ENCODE results near the gene PDGFB.

PDGFB gene

DNA sequence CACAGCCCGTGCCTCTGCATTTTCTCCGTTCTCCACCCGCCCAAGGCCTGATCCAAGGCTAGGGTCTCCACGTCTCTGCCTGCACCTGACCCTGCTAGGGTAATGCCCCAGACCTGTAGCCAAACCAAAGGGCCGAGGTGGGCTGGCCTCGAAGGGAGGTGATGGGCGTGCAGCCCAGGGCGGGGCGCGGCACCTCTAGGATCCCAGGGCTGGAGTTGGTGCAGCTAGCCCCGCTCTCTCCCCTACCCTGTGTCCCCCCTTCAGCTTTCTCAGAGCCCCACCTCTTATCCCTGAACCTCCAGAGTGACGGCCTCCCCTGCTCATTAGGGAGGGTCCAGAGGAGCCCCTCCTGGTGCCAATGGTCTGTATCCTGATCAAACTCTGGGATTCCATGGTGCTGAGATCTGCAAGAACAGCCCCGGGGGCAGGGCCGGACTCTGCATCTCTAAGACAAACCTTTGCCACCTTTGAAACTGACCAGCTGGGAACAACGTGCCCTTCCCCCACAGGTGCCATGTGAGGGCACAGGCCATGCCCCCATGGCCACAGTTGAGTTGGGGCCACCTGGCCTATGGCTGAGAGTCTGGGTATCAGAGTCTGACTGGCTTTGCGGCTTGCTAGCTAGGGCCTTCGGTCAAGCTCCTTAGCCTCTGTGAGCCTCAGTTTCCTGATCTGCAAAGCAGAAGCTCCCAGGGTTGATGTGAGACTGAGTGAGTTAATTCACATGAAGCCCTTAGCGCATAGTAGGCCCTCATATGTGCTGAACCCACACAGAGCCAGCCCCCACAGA, 69.2 kb downstream of the PDGFB start:
- Histone ChIP-seq H3K27me3 (ENCODE audit: control insufficient read depth in 1 of 2, insufficient read depth in 1 of 2, low read length in 2 of 2) (peaks cover 0 to 6% of the 10 kb centered on the region in 2 experiments), H3K27ac (ENCODE audit: low read length, poor library complexity, severe bottlenecking) (peak overlapping the region; percentile 97), H3K36me3 (ENCODE audit: control insufficient read depth in 1 of 2, insufficient read depth in 2 of 2, low read depth in 1 of 2, low read length in 2 of 2) (no peaks in the 10 kb centered on the region), H4K8ac (ENCODE audit: low read length) (peak overlapping the region; percentile 96), H3K4me1 (ENCODE audit: control insufficient read depth, insufficient read depth, low read depth, low read length) (peaks cover 64% of the 10 kb centered on the region), H3K23ac (ENCODE audit: low read length in 2 of 2) (peak overlapping the region in 1 of 2 experiments; percentile 67), H3K4me3 (ENCODE audit: insufficient read depth in 1 of 2, low read depth in 1 of 2, low read length in 2 of 2) (no peak overlapping the region), H3K4me2 (ENCODE audit: low read length, poor library complexity, severe bottlenecking) (peak overlapping the region; percentile 30), H2BK15ac (ENCODE audit: low read depth, poor library complexity, severe bottlenecking) (peak overlapping the region; percentile 97), H3K79me1 (replicated peaks; ENCODE audit: low read length, poor library complexity, severe bottlenecking) (peaks cover 6% of the 10 kb centered on the region), H2BK5ac (ENCODE audit: low read depth, low read length, poor library complexity, severe bottlenecking) (peak overlapping the region; percentile 95), H3K18ac (ENCODE audit: low read depth in 1 of 2, low read length in 2 of 2) (peak overlapping the region; percentile 97 to 98), H2AK5ac (ENCODE audit: low read length, severe bottlenecking) (peak overlapping the region; percentile 100), H2AFZ (ENCODE audit: low read depth, low read length) (no peak overlapping the region), H3K9me3 (ENCODE audit: control insufficient read depth, low read length) (no peaks in the 10 kb centered on the region), H2BK12ac (ENCODE audit: low read length in 2 of 2) (peak overlapping the region; percentile 100), H3K4ac (ENCODE audit: low read depth in 1 of 2, low read length in 2 of 2) (peak overlapping the region; percentile 86 to 93), H4K91ac (ENCODE audit: low read length) (peak overlapping the region; percentile 99), H3K14ac (ENCODE audit: low read length in 2 of 2) (peak overlapping the region in 1 of 2 experiments; percentile 91), H2BK120ac (ENCODE audit: low read depth, low read length) (peak overlapping the region; percentile 100), H3K9ac (ENCODE audit: low read length) (peak overlapping the region; percentile 64)
- peak; percentile 52 for DNase-seq
- 71% methylated on average over 18 of the region's 18 CpGs for WGBS

DNA sequence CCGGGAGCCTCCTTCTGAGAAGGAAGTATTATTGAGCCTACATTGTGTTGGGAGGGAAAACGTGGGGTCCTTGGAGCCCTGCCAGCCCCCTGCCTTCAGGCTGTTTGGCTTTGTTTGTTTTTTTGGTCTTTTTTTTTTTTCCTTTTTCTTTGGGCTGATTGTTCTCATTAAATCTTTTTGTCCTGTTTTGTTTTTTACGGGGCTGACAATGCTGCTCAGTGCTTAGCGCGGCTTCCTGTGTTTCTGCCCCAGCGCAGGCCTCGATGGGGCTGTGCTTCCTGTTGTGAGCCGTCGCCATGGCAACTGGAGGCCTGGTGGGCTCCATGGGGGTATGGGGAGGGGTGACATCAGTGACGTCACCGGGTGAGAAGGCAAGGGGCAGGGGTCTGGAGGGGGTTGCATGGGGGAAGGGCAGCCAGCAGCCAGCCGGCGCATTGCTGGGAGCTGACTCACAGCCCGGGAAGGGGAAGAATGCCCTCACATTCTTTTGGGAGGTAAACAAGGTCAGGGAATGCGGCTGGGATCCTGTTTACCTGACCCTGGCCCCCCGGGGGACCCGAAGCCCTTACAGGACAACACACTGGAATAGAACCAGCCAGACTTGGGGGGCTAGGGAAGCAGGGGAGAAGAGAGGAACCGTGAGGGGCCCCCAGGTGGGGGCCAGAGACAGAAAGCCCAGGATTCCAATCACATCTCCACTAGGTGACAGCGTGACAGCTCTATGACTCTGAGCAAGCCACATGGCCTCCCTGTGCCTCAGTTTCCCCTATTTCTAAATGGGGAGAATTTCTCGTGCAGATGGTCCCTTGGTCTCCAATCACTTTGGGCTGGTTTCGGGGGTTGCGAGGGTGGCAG, 70.1 kb downstream of the PDGFB start:
- no peak overlapping the region for H3K23ac ChIP-seq (ENCODE audit: low read length in 2 of 2)
- peak overlapping the region; percentile 99 for H4K91ac ChIP-seq (ENCODE audit: low read length)
- no peak overlapping the region for H2AFZ ChIP-seq (ENCODE audit: low read depth, low read length)
- H3K4me1 ChIP-seq (ENCODE audit: control insufficient read depth, insufficient read depth, low read depth, low read length), result peaks cover 64% of the 10 kb centered on the region
- peaks cover 0 to 9% of the 10 kb centered on the region in 2 experiments for H3K27me3 ChIP-seq (ENCODE audit: control insufficient read depth in 1 of 2, insufficient read depth in 1 of 2, low read length in 2 of 2)
- H2BK15ac ChIP-seq (ENCODE audit: low read depth, poor library complexity, severe bottlenecking), result peak overlapping the region; percentile 97
- peak overlapping the region; percentile 100 for H2BK120ac ChIP-seq (ENCODE audit: low read depth, low read length)
- H3K4me2 ChIP-seq (ENCODE audit: low read length, poor library complexity, severe bottlenecking), result peak overlapping the region; percentile 35
- peak overlapping the region in 1 of 2 experiments; percentile 90 for H3K14ac ChIP-seq (ENCODE audit: low read length in 2 of 2)
- H3K18ac ChIP-seq (ENCODE audit: low read depth in 1 of 2, low read length in 2 of 2), result peak overlapping the region; percentile 95 to 97
- peak overlapping the region; percentile 100 for H2BK12ac ChIP-seq (ENCODE audit: low read length in 2 of 2)
- peak; percentile 94 for DNase-seq
- H3K79me1 ChIP-seq (replicated peaks; ENCODE audit: low read length, poor library complexity, severe bottlenecking), result peaks cover 6% of the 10 kb centered on the region
- peak overlapping the region; percentile 100 for H2AK5ac ChIP-seq (ENCODE audit: low read length, severe bottlenecking)
- peak overlapping the region; percentile 86 to 93 for H3K4ac ChIP-seq (ENCODE audit: low read depth in 1 of 2, low read length in 2 of 2)
- H3K9me3 ChIP-seq (ENCODE audit: control insufficient read depth, low read length), result no peaks in the 10 kb centered on the region
- H3K4me3 ChIP-seq (ENCODE audit: insufficient read depth in 1 of 2, low read depth in 1 of 2, low read length in 2 of 2), result no peak overlapping the region
- no peaks in the 10 kb centered on the region for H3K36me3 ChIP-seq (ENCODE audit: control insufficient read depth in 1 of 2, insufficient read depth in 2 of 2, low read depth in 1 of 2, low read length in 2 of 2)
- H3K9ac ChIP-seq (ENCODE audit: low read length), result peak overlapping the region; percentile 64
- peak overlapping the region; percentile 96 for H4K8ac ChIP-seq (ENCODE audit: low read length)
- H3K27ac ChIP-seq (ENCODE audit: low read length, poor library complexity, severe bottlenecking), result peak overlapping the region; percentile 97
- 14% methylated on average over 19 of the region's 22 CpGs for WGBS
- peak overlapping the region; percentile 97 for H2BK5ac ChIP-seq (ENCODE audit: low read depth, low read length, poor library complexity, severe bottlenecking)

DNA sequence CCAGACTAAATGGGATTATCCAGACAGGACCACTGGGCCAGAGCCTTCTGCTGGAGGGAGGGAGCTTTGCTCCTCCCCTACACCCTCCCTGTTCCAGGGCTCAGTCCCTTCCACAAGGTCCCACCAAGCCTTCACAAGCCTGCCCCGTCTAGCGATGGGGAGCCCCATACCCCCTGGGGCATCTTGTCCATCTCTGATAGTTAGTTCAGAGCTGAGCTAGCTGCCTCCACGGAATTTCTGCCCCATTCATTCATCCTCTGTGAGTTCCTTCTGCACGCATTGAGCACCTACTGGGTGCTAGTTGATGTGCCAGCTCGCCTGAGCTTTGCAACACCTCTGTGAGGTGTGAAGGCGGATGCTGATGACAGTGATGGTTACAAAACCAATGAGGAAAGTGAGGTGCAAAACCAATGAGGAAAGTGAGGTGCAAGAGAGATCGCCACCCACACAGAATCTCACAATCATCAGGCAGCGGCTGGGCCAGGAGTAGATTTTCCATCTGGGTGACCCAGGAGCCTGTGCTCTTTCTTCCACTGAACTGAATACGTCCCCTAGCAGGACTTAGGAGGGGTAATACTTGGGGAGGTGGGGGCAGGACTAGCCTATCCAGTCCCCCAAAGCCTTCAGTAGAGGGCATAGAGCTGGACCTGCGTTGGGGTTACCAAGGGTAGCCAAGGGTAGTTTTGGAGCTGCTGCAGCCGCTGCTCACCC, 70.8 kb downstream of the PDGFB start:
- H4K8ac ChIP-seq (ENCODE audit: low read length), result peak overlapping the region; percentile 95
- peaks cover 0 to 17% of the 10 kb centered on the region in 2 experiments for H3K27me3 ChIP-seq (ENCODE audit: control insufficient read depth in 1 of 2, insufficient read depth in 1 of 2, low read length in 2 of 2)
- H3K27ac ChIP-seq (ENCODE audit: low read length, poor library complexity, severe bottlenecking), result peak overlapping the region; percentile 97
- H3K14ac ChIP-seq (ENCODE audit: low read length in 2 of 2), result peak overlapping the region in 1 of 2 experiments; percentile 90
- H3K79me1 ChIP-seq (replicated peaks; ENCODE audit: low read length, poor library complexity, severe bottlenecking), result peaks cover 6% of the 10 kb centered on the region
- 81% methylated on average over 11 of the region's 11 CpGs for WGBS
- DNase-seq, result no peak
- H3K9ac ChIP-seq (ENCODE audit: low read length), result peak overlapping the region; percentile 64
- H3K9me3 ChIP-seq (ENCODE audit: control insufficient read depth, low read length), result no peaks in the 10 kb centered on the region
- H3K23ac ChIP-seq (ENCODE audit: low read length in 2 of 2), result peak overlapping the region in 1 of 2 experiments; percentile 95
- peak overlapping the region; percentile 36 to 93 for H3K4ac ChIP-seq (ENCODE audit: low read depth in 1 of 2, low read length in 2 of 2)
- H2BK5ac ChIP-seq (ENCODE audit: low read depth, low read length, poor library complexity, severe bottlenecking), result peak overlapping the region; percentile 97
- no peak overlapping the region for H3K4me2 ChIP-seq (ENCODE audit: low read length, poor library complexity, severe bottlenecking)
- peak overlapping the region; percentile 91 for H2BK15ac ChIP-seq (ENCODE audit: low read depth, poor library complexity, severe bottlenecking)
- peak overlapping the region; percentile 67 for H4K91ac ChIP-seq (ENCODE audit: low read length)
- no peaks in the 10 kb centered on the region for H3K36me3 ChIP-seq (ENCODE audit: control insufficient read depth in 1 of 2, insufficient read depth in 2 of 2, low read depth in 1 of 2, low read length in 2 of 2)
- peak overlapping the region; percentile 60 to 98 for H2BK12ac ChIP-seq (ENCODE audit: low read length in 2 of 2)
- H2AFZ ChIP-seq (ENCODE audit: low read depth, low read length), result peak overlapping the region; percentile 19
- peak overlapping the region; percentile 100 for H2BK120ac ChIP-seq (ENCODE audit: low read depth, low read length)
- no peak overlapping the region for H3K4me3 ChIP-seq (ENCODE audit: insufficient read depth in 1 of 2, low read depth in 1 of 2, low read length in 2 of 2)
- H3K4me1 ChIP-seq (ENCODE audit: control insufficient read depth, insufficient read depth, low read depth, low read length), result peaks cover 62% of the 10 kb centered on the region
- H3K18ac ChIP-seq (ENCODE audit: low read depth in 1 of 2, low read length in 2 of 2), result peak overlapping the region; percentile 95 to 97
- H2AK5ac ChIP-seq (ENCODE audit: low read length, severe bottlenecking), result peak overlapping the region; percentile 100

Measured in mesenchymal stem cell (in vitro differentiated cells and primary cell).